Measurements from ENCODE around the gene TLR7. TPM values are rescaled to one million over a fixed set of nuclear protein-coding genes. Genes with fewer than 3 reads are reported as not detected.

TLR7 gene
- total and polyA plus RNA-seq, 9 of the 15 experiments (the other 6 are each of a cell fraction or from before 2014, with no cell fraction given): 0.04 to 0.13 (median 0.07) TPM; not detected in 6

- intact Hi-C loops (cut with micrococcal nuclease) (loop anchor here (5.0 to 10.0 kb wide), 2 partner anchors 66 to 659 kb away; no protein-coding TSS in a partner anchor), in situ Hi-C loops (cut with MboI) (loop anchor here (10.0 kb wide), 1 partner anchor 69 kb away; no protein-coding TSS in a partner anchor)
- Histone ChIP-seq H3K4me2 (ENCODE audit: insufficient read depth, low read length) (no peak overlapping the region), H3K4me3 (no peak overlapping the region), H4K20me1 (replicated peaks; ENCODE audit: control insufficient read depth, insufficient read depth, low read length) (no peaks in the 10 kb centered on the region), H3K9me1 (ENCODE audit: control insufficient read depth, insufficient read depth, low read length) (no peaks in the 10 kb centered on the region), H3K27ac (ENCODE audit: extremely low read depth, low read depth, low read length) (no peak overlapping the region), H3K9ac (ENCODE audit: insufficient read depth in 1 of 2, low read depth in 2 of 2, low read length in 2 of 2) (no peak overlapping the region), H3K79me2 (ENCODE audit: control insufficient read depth, insufficient read depth, low read length) (no peaks in the 10 kb centered on the region), H2AFZ (ENCODE audit: low read depth, low read length) (no peak overlapping the region), H3K4me1 (replicated peaks in 1 of 2; ENCODE audit: control insufficient read depth in 2 of 2, insufficient read depth in 2 of 2, low read length in 2 of 2) (no peaks in the 10 kb centered on the region), H3K27me3 (ENCODE audit: control insufficient read depth in 2 of 2, insufficient read depth in 2 of 2, low read length in 2 of 2) (peaks cover 5 to 6% of the 10 kb centered on the region in 2 experiments; a peak in 3 of 5 replicates), H3K36me3 (ENCODE audit: control insufficient read depth, insufficient read depth, low read length) (peaks cover 40% of the 10 kb centered on the region; the same call in 2 of the 3 replicates), H3K9me3 (replicated peaks; ENCODE audit: control insufficient read depth, insufficient read depth, low read depth, low read length) (no peaks in the 10 kb centered on the region)
- TF ChIP-seq, protein P1, sequence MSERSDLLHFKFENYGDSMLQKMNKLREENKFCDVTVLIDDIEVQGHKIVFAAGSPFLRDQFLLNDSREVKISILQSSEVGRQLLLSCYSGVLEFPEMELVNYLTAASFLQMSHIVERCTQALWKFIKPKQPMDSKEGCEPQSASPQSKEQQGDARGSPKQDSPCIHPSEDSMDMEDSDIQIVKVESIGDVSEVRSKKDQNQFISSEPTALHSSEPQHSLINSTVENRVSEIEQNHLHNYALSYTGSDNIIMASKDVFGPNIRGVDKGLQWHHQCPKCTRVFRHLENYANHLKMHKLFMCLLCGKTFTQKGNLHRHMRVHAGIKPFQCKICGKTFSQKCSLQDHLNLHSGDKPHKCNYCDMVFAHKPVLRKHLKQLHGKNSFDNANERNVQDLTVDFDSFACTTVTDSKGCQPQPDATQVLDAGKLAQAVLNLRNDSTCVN (CRISPR knock-in tag; IDR thresholded peaks at IDR 0.05): no peak
- TF ChIP-seq ZKSCAN1 (IDR thresholded peaks at IDR 0.05; ENCODE audit: low read depth, low read length) (no peak), RNF2 (IDR thresholded peaks at IDR 0.05) (no peak), CHCHD3 (CRISPR knock-in tag; IDR thresholded peaks at IDR 0.05) (no peak), TFAM (CRISPR knock-in tag; conservative IDR thresholded peaks at IDR 0.05) (no peak)
- TF ChIP-seq, protein P2, sequence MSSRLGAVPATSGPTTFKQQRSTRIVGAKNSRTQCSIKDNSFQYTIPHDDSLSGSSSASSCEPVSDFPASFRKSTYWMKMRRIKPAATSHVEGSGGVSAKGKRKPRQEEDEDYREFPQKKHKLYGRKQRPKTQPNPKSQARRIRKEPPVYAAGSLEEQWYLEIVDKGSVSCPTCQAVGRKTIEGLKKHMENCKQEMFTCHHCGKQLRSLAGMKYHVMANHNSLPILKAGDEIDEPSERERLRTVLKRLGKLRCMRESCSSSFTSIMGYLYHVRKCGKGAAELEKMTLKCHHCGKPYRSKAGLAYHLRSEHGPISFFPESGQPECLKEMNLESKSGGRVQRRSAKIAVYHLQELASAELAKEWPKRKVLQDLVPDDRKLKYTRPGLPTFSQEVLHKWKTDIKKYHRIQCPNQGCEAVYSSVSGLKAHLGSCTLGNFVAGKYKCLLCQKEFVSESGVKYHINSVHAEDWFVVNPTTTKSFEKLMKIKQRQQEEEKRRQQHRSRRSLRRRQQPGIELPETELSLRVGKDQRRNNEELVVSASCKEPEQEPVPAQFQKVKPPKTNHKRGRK (tag; IDR thresholded peaks at IDR 0.05): no peak
- ATAC-seq: no peak
- no TSS peak for BruUV-seq (replicated peaks)
- no peak for DNase-seq (ENCODE audit: extremely low read depth in 1 of 4, low spot score in 3 of 4)
- no peak for FAIRE-seq
- POLR2A ChIA-PET: no interaction called here
- 93% methylated on average over 6 of the region's 8 CpGs for WGBS (ENCODE audit: insufficient coverage, low coverage, missing lambda C conversion rate)
- CTCF ChIA-PET (ENCODE audit: low intra/inter-chr PET ratio): no interaction called here
Observed at GRCh38 chrX:12825801-12826200, 41.1 kb upstream of the TLR7 start.
